ENCODE results near the gene PPHLN1. TPM values are rescaled to one million over a fixed set of nuclear protein-coding genes. Genes with fewer than 3 reads are reported as not detected.

The PPHLN1 gene
- total and polyA plus RNA-seq, 2 of the 8 experiments (the other 6 are each of a cell fraction or from before 2014, with no cell fraction given) = 34.3 to 71.6 TPM

DNA sequence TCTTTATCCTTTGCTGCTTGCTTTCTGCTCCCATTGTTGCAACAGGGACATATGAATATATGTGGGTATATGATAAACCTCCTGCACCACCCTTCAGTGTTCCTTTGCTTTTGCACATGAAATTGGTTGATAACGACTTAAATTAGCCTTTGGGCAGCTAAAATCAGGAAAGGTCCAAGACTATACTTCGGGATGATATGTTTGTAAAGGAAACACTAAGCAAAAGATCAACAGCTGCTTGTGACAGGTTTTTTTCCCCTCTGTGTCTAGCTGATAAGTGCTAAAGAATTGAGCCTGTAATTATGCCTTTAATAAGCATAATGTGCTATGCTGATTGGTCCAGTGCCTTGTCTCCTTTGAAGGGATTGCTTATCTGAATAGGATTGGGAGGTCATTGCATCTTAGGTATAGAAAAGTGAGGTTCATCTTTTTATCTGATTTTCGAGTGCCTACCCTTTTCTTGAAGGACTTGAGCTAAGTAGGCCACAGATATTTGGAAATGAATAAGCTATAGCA, 59.4 kb downstream of the PPHLN1 start:
- no peak overlapping the region for H2AK5ac ChIP-seq (ENCODE audit: low read depth, low read length)
- H2BK20ac ChIP-seq (ENCODE audit: low read length) = no peak overlapping the region
- H2BK15ac ChIP-seq (ENCODE audit: low read length) = no peak overlapping the region
- no peaks in the 10 kb centered on the region for H3K79me2 ChIP-seq (ENCODE audit: control insufficient read depth in 1 of 2, insufficient read depth in 2 of 2, low read length in 2 of 2)
- FAIRE-seq = no peak
- H3K14ac ChIP-seq (ENCODE audit: insufficient read length) = no peak overlapping the region
- no peaks in the 10 kb centered on the region for H3K27me3 ChIP-seq (replicated peaks in 1 of 4; ENCODE audit: control insufficient read depth in 3 of 4, extremely low read depth in 1 of 4, insufficient read depth in 3 of 4, low read length in 3 of 4)
- H3K79me1 ChIP-seq (ENCODE audit: low read depth, low read length) = 0 out of 2 replicates have a peak, but pooled peaks cover 2% of the 10 kb centered on the region
- H3K27ac ChIP-seq (ENCODE audit: low read depth, low read length) = no peak overlapping the region
- H3K4ac ChIP-seq (replicated peaks; ENCODE audit: insufficient read length, low read depth, low read length) = no peak overlapping the region
- H3K23ac ChIP-seq (ENCODE audit: insufficient read length) = no peak overlapping the region
- H2BK5ac ChIP-seq (ENCODE audit: low read depth, low read length) = no peak overlapping the region
- H3K9me3 ChIP-seq (ENCODE audit: insufficient read depth in 2 of 2, low read depth in 1 of 2, low read length in 1 of 2) = no peaks in the 10 kb centered on the region
- 82% methylated on average over 3 of the region's 3 CpGs; no CpG with 5 or more reads in 1 of the 2 experiments for WGBS, 2 experiments (ENCODE audit: extremely low coverage in 1 of 2, insufficient coverage in 1 of 2, insufficient read length in 1 of 2, insufficient replicate concordance in 2 of 2, low coverage in 1 of 2, low lambda C conversion rate in 2 of 2, missing lambda C conversion rate in 1 of 2)
- no peak overlapping the region for H4K8ac ChIP-seq (ENCODE audit: extremely low read depth, insufficient read depth, low read length)
- H4K5ac ChIP-seq (ENCODE audit: insufficient read length, low read depth, low read length) = no peak overlapping the region
- ChIA-PET POLR2A (ENCODE audit: partially characterized antibody) (interaction anchor here (0.5 to 0.7 kb wide), 2 partner anchors 14 to 89 kb away, joined by 3 to 4 read pairs; no protein-coding TSS in a partner anchor), CTCF (ENCODE audit: partially characterized antibody) (interaction anchor here (0.7 to 2.9 kb wide), 2 partner anchors 14 to 40 kb away, joined by 3 to 19 read pairs; no protein-coding TSS in a partner anchor)
- H4K91ac ChIP-seq (replicated peaks; ENCODE audit: insufficient read length, low read length) = no peak overlapping the region
- no peak overlapping the region for H3K56ac ChIP-seq (replicated peaks; ENCODE audit: insufficient read length, low read depth, low read length)
- no peak overlapping the region for H3K18ac ChIP-seq (ENCODE audit: extremely low read depth, low read length)
- no peaks in the 10 kb centered on the region; a peak in 2 of 7 replicates for H3K4me1 ChIP-seq (replicated peaks in 1 of 4; ENCODE audit: control insufficient read depth in 3 of 4, insufficient read depth in 4 of 4, low read length in 3 of 4)
- H2BK12ac ChIP-seq (ENCODE audit: low read depth, low read length) = no peak overlapping the region
- no peak overlapping the region for H2AFZ ChIP-seq (ENCODE audit: low read length)
- H3K36me3 ChIP-seq (ENCODE audit: control insufficient read depth in 2 of 4, insufficient read depth in 4 of 4, low read length in 3 of 4) = peaks cover 0 to 8% (median 1%) of the 10 kb centered on the region in 4 experiments; a peak in 6 of 8 replicates
- H3K4me3 ChIP-seq (ENCODE audit: extremely low read depth in 1 of 4, insufficient read depth in 2 of 4, low read depth in 3 of 4, low read length in 4 of 4) = no peak overlapping the region
- H2BK120ac ChIP-seq (replicated peaks; ENCODE audit: low read depth, low read length) = no peak overlapping the region
- peaks cover 0 to 2% of the 10 kb centered on the region in 2 experiments for H4K20me1 ChIP-seq (replicated peaks in 1 of 2; ENCODE audit: control insufficient read depth in 1 of 2, insufficient read depth in 2 of 2, low read length in 2 of 2)
- H3K9ac ChIP-seq (replicated peaks in 1 of 4; ENCODE audit: extremely low read depth in 1 of 4, low read depth in 3 of 4, low read length in 3 of 4) = no peak overlapping the region
- no peak overlapping the region for H3K4me2 ChIP-seq (ENCODE audit: insufficient read depth in 1 of 2, low read depth in 2 of 2, low read length in 2 of 2)
- no peak for DNase-seq (ENCODE audit: low read depth in 1 of 2, low spot score in 2 of 2)
- H3K23me2 ChIP-seq (ENCODE audit: low read depth, low read length) = no peaks in the 10 kb centered on the region
- TF ChIP-seq, protein P1, sequence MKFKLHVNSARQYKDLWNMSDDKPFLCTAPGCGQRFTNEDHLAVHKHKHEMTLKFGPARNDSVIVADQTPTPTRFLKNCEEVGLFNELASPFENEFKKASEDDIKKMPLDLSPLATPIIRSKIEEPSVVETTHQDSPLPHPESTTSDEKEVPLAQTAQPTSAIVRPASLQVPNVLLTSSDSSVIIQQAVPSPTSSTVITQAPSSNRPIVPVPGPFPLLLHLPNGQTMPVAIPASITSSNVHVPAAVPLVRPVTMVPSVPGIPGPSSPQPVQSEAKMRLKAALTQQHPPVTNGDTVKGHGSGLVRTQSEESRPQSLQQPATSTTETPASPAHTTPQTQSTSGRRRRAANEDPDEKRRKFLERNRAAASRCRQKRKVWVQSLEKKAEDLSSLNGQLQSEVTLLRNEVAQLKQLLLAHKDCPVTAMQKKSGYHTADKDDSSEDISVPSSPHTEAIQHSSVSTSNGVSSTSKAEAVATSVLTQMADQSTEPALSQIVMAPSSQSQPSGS (IDR thresholded peaks at IDR 0.05; ENCODE audit: low read length) = no peak
- no peak for TF ChIP-seq EZH2 (IDR thresholded peaks at IDR 0.05; ENCODE audit: low read depth, low read length, severe bottlenecking)
- TF ChIP-seq KDM1A (IDR thresholded peaks at IDR 0.05; ENCODE audit: borderline replicate concordance, low read length) = no peak
- no peak for TF ChIP-seq JUND (IDR thresholded peaks at IDR 0.05; ENCODE audit: low read length)
- no peak for TF ChIP-seq FOSL1 (IDR thresholded peaks at IDR 0.05; ENCODE audit: insufficient read depth, low read depth, low read length)
- no peak for TF ChIP-seq RBBP5 (IDR thresholded peaks at IDR 0.05; ENCODE audit: borderline replicate concordance, low read depth, low read length)
- no peak for TF ChIP-seq SP4 (IDR thresholded peaks at IDR 0.05; ENCODE audit: low read length)
- no peak for TF ChIP-seq KDM5A (IDR thresholded peaks at IDR 0.05; ENCODE audit: low read length)
- no peak for TF ChIP-seq CEBPB (IDR thresholded peaks at IDR 0.05; ENCODE audit: low read depth, low read length)
- TF ChIP-seq RAD21 (IDR thresholded peaks at IDR 0.05 in 1 of 2, conservative IDR thresholded peaks at IDR 0.05 in 1 of 2; ENCODE audit: low read depth in 2 of 2, low read length in 2 of 2) = no peak
- no peak for TF ChIP-seq HDAC6 (IDR thresholded peaks at IDR 0.05; ENCODE audit: low read depth, low read length)
- TF ChIP-seq BCL11A (IDR thresholded peaks at IDR 0.05; ENCODE audit: low read depth in 2 of 2, low read length in 2 of 2) = no peak

All from H1 (cell line).